WTC11 (cell line): Measurements from ENCODE around the gene KRTAP9-4. TPM values are rescaled to one million over a fixed set of nuclear protein-coding genes. Genes with fewer than 3 reads are reported as not detected.
"Not testable (repeated sequence)": the region's sequence is repeated elsewhere in the genome, so short reads cannot be mapped to it uniquely, and the experiment has no call there.

Experiments
- ATAC-seq: fragments of 200-7000 bp; cut with Tn5 transposase; 2 replicates; pipeline ENCODE4 v1.10.0; 2021; ENCODE audit warnings: mild to moderate bottlenecking, moderate library complexity
- Bru-seq: library from RNA; stranded (reverse); fragments of 400-500 nt; gene quantifications from one replicate; lab custom pipeline; 2021; lab: Mats Ljungman, UMichigan
- CTCF ChIA-PET: fragments of 300-600 bp; sonication (Branson Sonifier 250); formaldehyde crosslinking; loops from one replicate; lab custom pipeline; 2021; ENCODE audit warnings: antibody characterized with exemption; lab: Charles Lee
- POLR2A ChIA-PET: fragments of 350-600 bp; sonication (Branson Sonifier 250); formaldehyde crosslinking; loops from one replicate; lab custom pipeline; 2021; ENCODE audit warnings: antibody characterized with exemption; lab: Charles Lee
- DNase-seq: peaks from one replicate; pipeline ENCODE4 v3.0.0; 2021; ENCODE audit warnings: low spot score
- H3K27ac Mint-ChIP-seq: 2 replicates; pipeline ENCODE4 v1.8.0; 2021; ENCODE audit warnings: mixed read lengths
- H3K27me3 Mint-ChIP-seq: 2 replicates; pipeline ENCODE4 v1.8.0; 2021; ENCODE audit warnings: low read depth, mild to moderate bottlenecking, moderate library complexity, mixed read lengths
- H3K36me3 Mint-ChIP-seq: 2 replicates; pipeline ENCODE4 v1.8.0; 2021; ENCODE audit warnings: mixed read lengths
- H3K4me1 Mint-ChIP-seq: 2 replicates; pipeline ENCODE4 v1.8.0; 2022; ENCODE audit warnings: mixed read lengths
- H3K4me3 Mint-ChIP-seq: 2 replicates; pipeline ENCODE4 v1.8.0; 2021; ENCODE audit warnings: mild to moderate bottlenecking, moderate library complexity, mixed read lengths
- H3K9me3 Mint-ChIP-seq: 2 replicates; pipeline ENCODE4 v1.8.0; 2021; ENCODE audit warnings: mixed read lengths
- CREB1 ChIP-seq: sonication (generic); formaldehyde crosslinking; IDR thresholded peaks from 2 replicates; pipeline ENCODE4 v1.8.0; 2023; ENCODE audit warnings: mild to moderate bottlenecking, missing genetic modification reagents
- ESRRA ChIP-seq: sonication (generic); formaldehyde crosslinking; IDR thresholded peaks from 2 replicates; pipeline ENCODE4 v1.8.1; 2022; ENCODE audit warnings: mild to moderate bottlenecking, missing genetic modification reagents, borderline replicate concordance
- FOXK1 ChIP-seq: sonication (generic); formaldehyde crosslinking; IDR thresholded peaks from 2 replicates; pipeline ENCODE4 v1.8.0; 2022; ENCODE audit warnings: mild to moderate bottlenecking, moderate library complexity, missing genetic modification reagents
- GTF2I ChIP-seq: fragments of 250-450 bp; sonication (Bioruptor Pico); conservative IDR thresholded peaks from 2 replicates; pipeline ENCODE4 v1.4.0; 2021; ENCODE audit warnings: mild to moderate bottlenecking
- MYBL2 ChIP-seq: sonication (generic); formaldehyde crosslinking; IDR thresholded peaks from 2 replicates; pipeline ENCODE4 v1.8.1; 2023; ENCODE audit warnings: mild to moderate bottlenecking, moderate library complexity, missing genetic modification reagents
- NFATC4 ChIP-seq: fragments of 250-450 bp; sonication (Bioruptor Pico); IDR thresholded peaks from 2 replicates; pipeline ENCODE4 v1.9.0; 2021; ENCODE audit warnings: mild to moderate bottlenecking
- PRRX2 ChIP-seq: fragments of 250-450 bp; sonication (Bioruptor Pico); IDR thresholded peaks from 2 replicates; pipeline ENCODE4 v1.8.0; 2021; ENCODE audit warnings: mild to moderate bottlenecking
- RORB ChIP-seq: fragments of 250-450 bp; sonication (Bioruptor Pico); IDR thresholded peaks from 2 replicates; pipeline ENCODE4 v1.9.0; 2021; ENCODE audit warnings: mild to moderate bottlenecking
- SMAD3 ChIP-seq: sonication (generic); formaldehyde crosslinking; IDR thresholded peaks from 2 replicates; pipeline ENCODE4 v1.8.0; 2022; ENCODE audit warnings: missing genetic modification reagents, mild to moderate bottlenecking, borderline replicate concordance
- ZNF121 ChIP-seq: sonication (generic); formaldehyde crosslinking; IDR thresholded peaks from 2 replicates; pipeline ENCODE4 v1.8.0; 2023; ENCODE audit warnings: missing genetic modification reagents
- ZNF423 ChIP-seq: fragments of 250-450 bp; sonication (Bioruptor Pico); IDR thresholded peaks from 2 replicates; pipeline ENCODE4 v2.1.2; 2022; ENCODE audit warnings: mild to moderate bottlenecking, moderate library complexity
- long read RNA-seq, 3 experiments: library from RNA in 1 of 3; library from capped mRNA in 1 of 3; library from polyadenylated mRNA in 1 of 3; unstranded in 2 of 3; stranded (forward) in 1 of 3; transcript quantifications; one replicate each; pipeline ENCODE4 v2.0.0, GENCODE V29; 2021
- total RNA-seq: library from RNA; stranded (reverse); gene quantifications from 3 replicates; pipeline ENCODE4 v1.2.3, GENCODE V29; 2021
- TF ChIP-seq, protein P1 (sequence below): sonication (generic); formaldehyde crosslinking; IDR thresholded peaks from 2 replicates; pipeline ENCODE4 v1.8.1; 2022; ENCODE audit warnings: low read depth, mild to moderate bottlenecking, moderate library complexity, missing genetic modification reagents, borderline replicate concordance
- TF ChIP-seq, protein P2 (sequence below): sonication (generic); formaldehyde crosslinking; IDR thresholded peaks from 2 replicates; pipeline ENCODE4 v1.8.0; 2022; ENCODE audit warnings: mild to moderate bottlenecking, missing genetic modification reagents
- TF ChIP-seq, protein P3 (sequence below): sonication (generic); formaldehyde crosslinking; IDR thresholded peaks from 2 replicates; pipeline ENCODE4 v1.8.1; 2023; ENCODE audit warnings: mild to moderate bottlenecking, missing genetic modification reagents
- TF ChIP-seq, protein P4 (sequence below): fragments of 250-450 bp; sonication (Bioruptor Pico); IDR thresholded peaks from 2 replicates; pipeline ENCODE4 v1.9.0; 2021; ENCODE audit warnings: moderate library complexity, mild to moderate bottlenecking, inconsistent platforms, borderline replicate concordance
- TF ChIP-seq, protein P5 (sequence below): sonication (generic); formaldehyde crosslinking; IDR thresholded peaks from 2 replicates; pipeline ENCODE4 v1.8.1; 2022; ENCODE audit warnings: mild to moderate bottlenecking, moderate library complexity, missing genetic modification reagents

The KRTAP9-4 gene, protein sequence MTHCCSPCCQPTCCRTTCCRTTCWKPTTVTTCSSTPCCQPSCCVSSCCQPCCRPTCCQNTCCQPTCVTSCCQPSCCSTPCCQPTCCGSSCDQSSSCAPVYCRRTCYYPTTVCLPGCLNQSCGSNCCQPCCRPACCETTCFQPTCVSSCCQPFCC
- total RNA-seq (not detected in 3 replicates), Bru-seq, nascent RNA (not detected)
- long read RNA-seq, experiment 1 = 0 reads
- long read RNA-seq, experiment 2 = 0 reads
- long read RNA-seq, experiment 3 = 0 reads

DNA sequence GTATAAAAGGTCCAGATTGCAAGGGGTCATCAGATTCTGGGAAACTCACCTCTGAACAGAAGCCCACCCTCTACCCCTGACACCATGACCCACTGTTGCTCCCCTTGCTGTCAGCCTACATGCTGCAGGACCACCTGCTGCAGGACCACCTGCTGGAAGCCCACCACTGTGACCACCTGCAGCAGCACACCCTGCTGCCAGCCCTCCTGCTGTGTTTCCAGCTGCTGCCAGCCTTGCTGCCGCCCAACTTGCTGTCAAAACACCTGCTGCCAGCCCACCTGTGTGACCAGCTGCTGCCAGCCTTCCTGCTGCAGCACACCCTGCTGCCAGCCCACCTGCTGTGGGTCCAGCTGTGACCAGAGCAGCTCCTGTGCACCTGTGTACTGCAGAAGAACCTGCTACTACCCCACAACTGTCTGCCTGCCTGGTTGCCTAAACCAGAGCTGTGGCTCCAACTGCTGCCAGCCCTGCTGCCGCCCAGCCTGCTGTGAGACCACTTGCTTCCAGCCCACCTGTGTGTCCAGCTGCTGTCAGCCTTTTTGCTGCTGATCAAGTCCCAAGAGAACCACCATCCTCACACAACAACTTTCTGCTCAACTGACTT, at the start of gene KRTAP9-4:
Gene KRTAP9-4 (plus strand): TSS at position 51 of the 604 bp plus-strand sequence. CDS start 34 bp downstream, at position 85.
- POLR2A ChIA-PET, H3K4me3 Mint-ChIP-seq, ATAC-seq, H3K9me3 Mint-ChIP-seq, H3K36me3 Mint-ChIP-seq, H3K27ac Mint-ChIP-seq, DNase-seq, H3K4me1 Mint-ChIP-seq, H3K27me3 Mint-ChIP-seq, CTCF ChIA-PET: not testable (repeated sequence)
- TF ChIP-seq ZNF423 (CRISPR knock-in tag) = peak; percentile 73

DNA sequence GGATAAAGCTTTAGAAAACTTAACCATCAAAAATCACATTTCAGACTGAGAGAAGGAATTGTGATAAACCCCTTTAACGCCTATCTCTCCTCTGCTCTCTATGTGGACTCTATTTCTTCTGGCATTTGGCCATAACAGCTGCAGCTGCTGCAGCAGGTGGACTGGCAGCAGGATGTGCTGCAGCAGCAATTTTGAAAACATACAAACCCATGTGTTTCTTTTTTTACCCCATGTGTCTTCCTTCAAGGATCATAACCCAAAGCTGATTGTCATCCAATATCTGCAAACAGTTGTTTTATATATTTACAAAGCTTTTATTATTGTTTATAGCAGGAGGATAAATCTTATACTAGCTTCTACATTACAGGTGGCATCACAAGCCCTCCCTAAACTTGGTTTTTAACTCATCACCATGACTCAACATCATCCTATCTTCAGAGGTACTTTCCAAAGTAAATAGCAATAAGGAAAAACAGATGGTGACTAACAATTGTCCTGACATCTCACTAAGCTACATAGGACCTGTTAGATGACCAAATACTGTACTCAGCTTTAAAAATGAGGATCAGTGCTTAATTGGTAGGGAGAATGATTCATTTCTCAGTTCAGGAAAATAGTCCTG, 37.5 kb upstream of the KRTAP9-4 start:
- H3K36me3 Mint-ChIP-seq = peaks cover 13% of the 10 kb centered on the region
- DNase-seq (no peak), ATAC-seq (no peak)
- ChIA-PET POLR2A (interaction anchor here (0.7 kb wide), 1 partner anchor 206 kb away, joined by 3 read pairs; no protein-coding TSS in a partner anchor), CTCF (no interaction called here)
- H3K4me1 Mint-ChIP-seq = no peaks in the 10 kb centered on the region
- no peak overlapping the region for H3K27ac Mint-ChIP-seq
- H3K9me3 Mint-ChIP-seq = peaks cover 26% of the 10 kb centered on the region
- no peak for TF ChIP-seq PRRX2 (CRISPR knock-in tag)
- no peak for TF ChIP-seq FOXK1 (CRISPR knock-in tag)
- no peak for TF ChIP-seq RORB (CRISPR knock-in tag)
- no peak overlapping the region for H3K4me3 Mint-ChIP-seq
- no peaks in the 10 kb centered on the region; the same call in 1 of the 2 replicates for H3K27me3 Mint-ChIP-seq

DNA sequence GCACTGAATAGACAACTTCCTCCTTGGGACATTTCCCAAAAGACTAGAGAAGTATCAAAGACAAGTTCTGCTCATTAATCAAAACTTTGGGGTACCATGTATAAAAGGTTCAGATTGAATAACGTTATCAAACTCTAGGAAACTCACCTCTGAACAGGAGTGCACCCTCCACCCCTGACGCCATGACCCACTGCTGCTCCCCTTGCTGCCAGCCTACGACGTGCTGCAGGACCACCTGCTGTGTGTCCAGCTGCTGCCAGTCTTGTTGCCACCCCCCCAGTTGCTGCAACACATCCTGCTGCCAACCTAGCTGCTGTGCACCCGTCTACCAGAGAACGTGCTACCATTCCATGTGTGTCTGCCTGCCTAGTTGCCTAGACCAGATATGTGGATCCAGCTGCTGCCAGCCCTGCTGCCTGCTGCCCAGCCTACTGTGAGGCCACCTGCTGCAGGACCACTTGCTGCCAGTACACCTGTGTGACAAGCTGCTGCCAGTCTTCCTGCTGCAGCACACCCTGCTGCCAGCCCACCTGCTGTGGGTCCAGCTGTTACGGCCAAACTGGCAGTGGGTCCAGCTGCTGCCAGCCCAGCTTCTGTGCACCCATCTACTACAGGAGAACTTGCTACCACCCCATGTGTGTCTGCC, 36.8 kb upstream of the KRTAP9-4 start:
- Mint-ChIP-seq H3K36me3 (peaks cover 8% of the 10 kb centered on the region), H3K4me1 (no peaks in the 10 kb centered on the region), H3K9me3 (peaks cover 20% of the 10 kb centered on the region), H3K4me3 (no peak overlapping the region), H3K27ac (no peak overlapping the region), H3K27me3 (no peaks in the 10 kb centered on the region; the same call in 1 of the 2 replicates)
- ChIA-PET CTCF (interaction anchor here (0.8 to 1.0 kb wide), 3 partner anchors 110 to 453 kb away, joined by 3 to 6 read pairs (median 5); no protein-coding TSS in a partner anchor), POLR2A (no interaction called here)
- TF ChIP-seq, protein P1, sequence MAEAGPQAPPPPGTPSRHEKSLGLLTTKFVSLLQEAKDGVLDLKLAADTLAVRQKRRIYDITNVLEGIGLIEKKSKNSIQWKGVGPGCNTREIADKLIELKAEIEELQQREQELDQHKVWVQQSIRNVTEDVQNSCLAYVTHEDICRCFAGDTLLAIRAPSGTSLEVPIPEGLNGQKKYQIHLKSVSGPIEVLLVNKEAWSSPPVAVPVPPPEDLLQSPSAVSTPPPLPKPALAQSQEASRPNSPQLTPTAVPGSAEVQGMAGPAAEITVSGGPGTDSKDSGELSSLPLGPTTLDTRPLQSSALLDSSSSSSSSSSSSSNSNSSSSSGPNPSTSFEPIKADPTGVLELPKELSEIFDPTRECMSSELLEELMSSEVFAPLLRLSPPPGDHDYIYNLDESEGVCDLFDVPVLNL = no peak
- TF ChIP-seq, protein P2, sequence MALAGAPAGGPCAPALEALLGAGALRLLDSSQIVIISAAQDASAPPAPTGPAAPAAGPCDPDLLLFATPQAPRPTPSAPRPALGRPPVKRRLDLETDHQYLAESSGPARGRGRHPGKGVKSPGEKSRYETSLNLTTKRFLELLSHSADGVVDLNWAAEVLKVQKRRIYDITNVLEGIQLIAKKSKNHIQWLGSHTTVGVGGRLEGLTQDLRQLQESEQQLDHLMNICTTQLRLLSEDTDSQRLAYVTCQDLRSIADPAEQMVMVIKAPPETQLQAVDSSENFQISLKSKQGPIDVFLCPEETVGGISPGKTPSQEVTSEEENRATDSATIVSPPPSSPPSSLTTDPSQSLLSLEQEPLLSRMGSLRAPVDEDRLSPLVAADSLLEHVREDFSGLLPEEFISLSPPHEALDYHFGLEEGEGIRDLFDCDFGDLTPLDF (CRISPR knock-in tag) = no peak
- TF ChIP-seq MYBL2 (CRISPR knock-in tag) = no peak
- TF ChIP-seq, protein P3, sequence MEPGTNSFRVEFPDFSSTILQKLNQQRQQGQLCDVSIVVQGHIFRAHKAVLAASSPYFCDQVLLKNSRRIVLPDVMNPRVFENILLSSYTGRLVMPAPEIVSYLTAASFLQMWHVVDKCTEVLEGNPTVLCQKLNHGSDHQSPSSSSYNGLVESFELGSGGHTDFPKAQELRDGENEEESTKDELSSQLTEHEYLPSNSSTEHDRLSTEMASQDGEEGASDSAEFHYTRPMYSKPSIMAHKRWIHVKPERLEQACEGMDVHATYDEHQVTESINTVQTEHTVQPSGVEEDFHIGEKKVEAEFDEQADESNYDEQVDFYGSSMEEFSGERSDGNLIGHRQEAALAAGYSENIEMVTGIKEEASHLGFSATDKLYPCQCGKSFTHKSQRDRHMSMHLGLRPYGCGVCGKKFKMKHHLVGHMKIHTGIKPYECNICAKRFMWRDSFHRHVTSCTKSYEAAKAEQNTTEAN = no peak
- TF ChIP-seq CREB1 (CRISPR knock-in tag) = no peak
- ATAC-seq = no peak
- DNase-seq = no peak

DNA sequence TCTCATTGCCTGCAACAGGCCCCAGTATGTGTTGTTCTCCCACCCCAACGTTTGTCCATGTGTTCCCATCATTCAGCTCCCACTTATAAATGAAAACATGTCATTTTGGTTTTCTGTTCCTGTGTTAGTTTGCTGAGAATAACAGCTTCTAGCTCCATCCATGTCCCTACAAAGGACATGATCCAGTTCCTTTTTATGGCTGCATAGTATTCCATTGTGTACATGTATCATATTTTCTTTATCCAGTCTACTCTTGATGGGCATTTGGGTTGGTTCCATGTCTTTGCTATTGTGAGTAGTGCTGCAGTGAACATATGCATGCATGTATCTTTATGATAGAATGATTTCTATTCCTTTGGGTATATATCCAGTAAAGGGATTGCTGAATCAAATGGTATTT, 33.8 kb upstream of the KRTAP9-4 start:
- ChIA-PET POLR2A (no interaction called here), CTCF (no interaction called here)
- no peaks in the 10 kb centered on the region for H3K4me1 Mint-ChIP-seq
- H3K36me3 Mint-ChIP-seq = no peaks in the 10 kb centered on the region
- ATAC-seq (no peak), DNase-seq (no peak)
- peaks cover 13% of the 10 kb centered on the region for H3K9me3 Mint-ChIP-seq
- TF ChIP-seq, protein P4, sequence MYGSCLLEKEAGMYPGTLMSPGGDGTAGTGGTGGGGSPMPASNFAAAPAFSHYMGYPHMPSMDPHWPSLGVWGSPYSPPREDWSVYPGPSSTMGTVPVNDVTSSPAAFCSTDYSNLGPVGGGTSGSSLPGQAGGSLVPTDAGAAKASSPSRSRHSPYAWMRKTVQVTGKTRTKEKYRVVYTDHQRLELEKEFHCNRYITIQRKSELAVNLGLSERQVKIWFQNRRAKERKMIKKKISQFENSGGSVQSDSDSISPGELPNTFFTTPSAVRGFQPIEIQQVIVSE (CRISPR knock-in tag) = no peak
- TF ChIP-seq ZNF121 (CRISPR knock-in tag) (no peak), GTF2I (CRISPR knock-in tag) (no peak), SMAD3 (no peak), ESRRA (CRISPR knock-in tag) (no peak), NFATC4 (CRISPR knock-in tag) (no peak)
- TF ChIP-seq, protein P1 = no peak
- TF ChIP-seq, protein P5, sequence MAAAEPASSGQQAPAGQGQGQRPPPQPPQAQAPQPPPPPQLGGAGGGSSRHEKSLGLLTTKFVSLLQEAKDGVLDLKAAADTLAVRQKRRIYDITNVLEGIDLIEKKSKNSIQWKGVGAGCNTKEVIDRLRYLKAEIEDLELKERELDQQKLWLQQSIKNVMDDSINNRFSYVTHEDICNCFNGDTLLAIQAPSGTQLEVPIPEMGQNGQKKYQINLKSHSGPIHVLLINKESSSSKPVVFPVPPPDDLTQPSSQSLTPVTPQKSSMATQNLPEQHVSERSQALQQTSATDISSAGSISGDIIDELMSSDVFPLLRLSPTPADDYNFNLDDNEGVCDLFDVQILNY (CRISPR knock-in tag) = no peak
- TF ChIP-seq, all 79 proteins: peak for 0
- no peaks in the 10 kb centered on the region; the same call in 1 of the 2 replicates for H3K27me3 Mint-ChIP-seq
- H3K27ac Mint-ChIP-seq = no peak overlapping the region
- no peak overlapping the region for H3K4me3 Mint-ChIP-seq
